Left lung (tissue), 10 donors: ENCODE measurements around the gene NAV2. TPM values are rescaled to one million over a fixed set of nuclear protein-coding genes. Genes with fewer than 3 reads are reported as not detected.

ENCODE experiments used
- ATAC-seq: fragments of 200-7000 bp; cut with Tn5 transposase; one replicate; pipeline ENCODE4 v1.9.1; 2020; ENCODE audit warnings: moderate library complexity
- DNase-seq, 4 donors: peaks; one replicate each; pipeline ENCODE4 v3.0.0-alpha.2; 2013 to 2020
- H3K27ac ChIP-seq, 2 donors: fragments of 200-600 bp; sonication (generic) in 1 of 2; one replicate each; pipeline versions ENCODE4 v1.5.0 to v1.8.0; 2020 to 2021
- H3K27me3 ChIP-seq, 2 donors: fragments of 200-600 bp; sonication (generic) in 1 of 2; one replicate each; pipeline versions ENCODE4 v1.5.0 to v1.8.0; 2020 to 2021
- H3K36me3 ChIP-seq, 2 donors: fragments of 200-600 bp; sonication (generic) in 1 of 2; one replicate each; pipeline versions ENCODE4 v1.5.0 to v1.8.0; 2020 to 2021
- H3K4me1 ChIP-seq, 2 donors: fragments of 200-600 bp; one replicate each; pipeline ENCODE4 v1.8.0; 2021
- H3K4me3 ChIP-seq, 2 donors: fragments of 200-600 bp; sonication (generic) in 1 of 2; one replicate each; pipeline versions ENCODE4 v1.5.0 to v1.8.0; 2020 to 2021; ENCODE audit warnings: mild to moderate bottlenecking in 1 of 2
- H3K9me3 ChIP-seq, 2 donors: fragments of 200-600 bp; sonication (generic) in 1 of 2; one replicate each; pipeline versions ENCODE4 v1.5.0 to v1.8.0; 2020 to 2021
- CTCF ChIP-seq, 2 donors: fragments of 200-600 bp; sonication (generic) in 1 of 2; IDR thresholded peaks; one replicate each; pipeline versions ENCODE4 v1.5.0 to v1.8.0; 2021; ENCODE audit warnings: antibody characterized with exemption in 2 of 2
- intact Hi-C, 2 donors: fragments of 100-400 bp; cut with DNase I; formaldehyde crosslinking; loops; one replicate each; pipeline versions ENCODE4 v1.11.2 to v1.14.2; 2022
- polyA plus RNA-seq, 6 donors: library from polyadenylated mRNA; unstranded; fragments of 120-200 nt; gene quantifications; one replicate each; pipeline ENCODE4 v1.2.1, GENCODE V29; 2013; ENCODE audit not compliant: insufficient read length in 6 of 6
- total RNA-seq, 2 donors: library from RNA; stranded (reverse); fragmentation: NEBNext Ultra II Directional; extraction: Animal tissue kit (Norgen Biotek cat#: 25700); gene quantifications; one replicate each; pipeline ENCODE4 v1.2.1, GENCODE V29; 2021
- donor health status: DM: no; HTN: yes; CAD: no.
- donor health status: DM: no; HTN: no; CAD: no.

The NAV2 gene
- total and polyA plus RNA-seq, 8 donors = 18.0 to 59.9 (median 23.1) TPM

GRCh38 chr11:20007386-20007785 is 294.7 kb downstream of the NAV2 start:
- no peak for TF ChIP-seq CTCF (IDR thresholded peaks at IDR 0.05)
- Histone ChIP-seq H3K36me3 (no peaks in the 10 kb centered on the region), H3K9me3 (no peaks in the 10 kb centered on the region), H3K4me1 (no peaks in the 10 kb centered on the region), H3K27me3 (no peaks in the 10 kb centered on the region), H3K27ac (no peak overlapping the region), H3K4me3 (no peak overlapping the region)
- no peak for ATAC-seq
- DNase-seq = no peak
- intact Hi-C loops = no loop called here

GRCh38 chr11:20008190-20008870 is 295.7 kb downstream of the NAV2 start:
- no peak overlapping the region for H3K27ac ChIP-seq
- TF ChIP-seq CTCF (IDR thresholded peaks at IDR 0.05) = no peak
- DNase-seq (no peak), ATAC-seq (peak; percentile 28)
- H3K36me3 ChIP-seq = no peaks in the 10 kb centered on the region
- intact Hi-C loops = no loop called here
- H3K4me1 ChIP-seq = no peaks in the 10 kb centered on the region
- no peaks in the 10 kb centered on the region for H3K27me3 ChIP-seq
- no peak overlapping the region for H3K4me3 ChIP-seq
- H3K9me3 ChIP-seq = no peaks in the 10 kb centered on the region

GRCh38 chr11:20008871-20009644 is 296.4 kb downstream of the NAV2 start:
- no peak for ATAC-seq
- Histone ChIP-seq H3K4me3 (no peak overlapping the region), H3K27ac (no peak overlapping the region), H3K27me3 (no peaks in the 10 kb centered on the region), H3K9me3 (no peaks in the 10 kb centered on the region), H3K36me3 (no peaks in the 10 kb centered on the region), H3K4me1 (no peaks in the 10 kb centered on the region)
- intact Hi-C loops = no loop called here
- no peak for DNase-seq
- TF ChIP-seq CTCF (IDR thresholded peaks at IDR 0.05) = no peak

GRCh38 chr11:20010156-20010850 is 297.7 kb downstream of the NAV2 start:
- Histone ChIP-seq H3K27me3 (no peaks in the 10 kb centered on the region), H3K4me3 (no peak overlapping the region), H3K36me3 (no peaks in the 10 kb centered on the region), H3K9me3 (no peaks in the 10 kb centered on the region), H3K27ac (no peak overlapping the region), H3K4me1 (no peaks in the 10 kb centered on the region)
- DNase-seq (no peak), ATAC-seq (no peak)
- intact Hi-C loops = no loop called here
- no peak for TF ChIP-seq CTCF (IDR thresholded peaks at IDR 0.05)

GRCh38 chr11:20010851-20011225 is 298.2 kb downstream of the NAV2 start:
- Histone ChIP-seq H3K27me3 (no peaks in the 10 kb centered on the region), H3K27ac (no peak overlapping the region), H3K4me1 (no peaks in the 10 kb centered on the region), H3K4me3 (no peak overlapping the region), H3K36me3 (no peaks in the 10 kb centered on the region), H3K9me3 (no peaks in the 10 kb centered on the region)
- no peak for TF ChIP-seq CTCF (IDR thresholded peaks at IDR 0.05)
- intact Hi-C loops = no loop called here
- DNase-seq = no peak
- ATAC-seq = no peak
